Smooth muscle cell of trachea (primary cell): Measurements from ENCODE around the gene IL37. TPM values are rescaled to one million over a fixed set of nuclear protein-coding genes. Genes with fewer than 3 reads are reported as not detected.

Experiments
- total RNA-seq: library from RNA; depleted of rRNA; stranded (reverse); fragments of >200 nt; gene quantifications from 2 replicates; pipeline ENCODE4 v1.2.1, GENCODE V29; 2014

Gene IL37, protein sequence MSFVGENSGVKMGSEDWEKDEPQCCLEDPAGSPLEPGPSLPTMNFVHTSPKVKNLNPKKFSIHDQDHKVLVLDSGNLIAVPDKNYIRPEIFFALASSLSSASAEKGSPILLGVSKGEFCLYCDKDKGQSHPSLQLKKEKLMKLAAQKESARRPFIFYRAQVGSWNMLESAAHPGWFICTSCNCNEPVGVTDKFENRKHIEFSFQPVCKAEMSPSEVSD
- total RNA-seq, result not detected in 2 replicates

DNA sequence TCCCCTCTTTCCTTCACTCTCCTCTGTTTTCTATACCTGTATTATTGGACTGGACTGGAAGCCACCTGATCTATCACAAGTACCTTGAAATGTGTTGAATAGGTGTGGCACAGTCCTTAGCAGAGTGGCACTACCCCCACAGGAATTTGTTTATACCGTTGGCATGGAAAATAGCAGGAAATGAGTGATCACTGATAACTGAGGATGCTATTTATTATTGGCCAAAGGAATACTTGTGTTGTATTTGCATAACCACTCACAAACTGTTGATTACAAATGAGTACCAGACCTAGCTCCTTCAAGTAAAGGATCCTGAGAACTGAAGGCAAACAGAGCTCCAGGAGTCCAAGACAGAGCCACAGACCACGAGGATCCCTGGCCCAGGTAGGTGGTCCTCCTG lies at the start of gene IL37:
TSS of gene IL37 (plus strand) at position 301 of the 400 bp plus-strand sequence. CDS start 1,848 bp downstream, outside the sequence.

Other genes starting within 250 kb of the IL37 start
- gene NT5DC4, start 190.1 kb upstream of the IL37 start, total RNA-seq, result not detected in 2 replicates
- gene CKAP2L, start 146.6 kb upstream of the IL37 start, total RNA-seq, result 0.50 and 15.3 TPM in 2 replicates
- gene IL1A, start 126.7 kb upstream of the IL37 start, total RNA-seq, result 0.15 and 0.33 TPM in 2 replicates
- 0.15 and 0.50 TPM in 2 replicates for gene IL1B, start 74.4 kb upstream of the IL37 start, total RNA-seq
- gene IL36G, start 66.8 kb downstream of the IL37 start, total RNA-seq, result not detected in 2 replicates
- not detected in 2 replicates for gene IL36A, start 94.3 kb downstream of the IL37 start, total RNA-seq
- gene IL36B, start 141.7 kb downstream of the IL37 start, total RNA-seq, result not detected in 2 replicates
- gene IL36RN, start 148.0 kb downstream of the IL37 start, total RNA-seq, result not detected in 2 replicates
- not detected in 2 replicates for gene IL1F10, start 156.8 kb downstream of the IL37 start, total RNA-seq
- gene IL1RN, start 216.4 kb downstream of the IL37 start, total RNA-seq, result 0.17 and 1.2 TPM in 2 replicates